HepG2 (cell line): ENCODE measurements around the gene C2. TPM values are rescaled to one million over a fixed set of nuclear protein-coding genes. Genes with fewer than 3 reads are reported as not detected.
A peak's percentile ranks its signal among the peaks of the same experiment; 100 is the strongest.

Source experiments
- CSRNP1 ChIP-seq: sonication (generic); formaldehyde crosslinking; IDR thresholded peaks from 2 replicates; pipeline ENCODE4 v1.8.1; 2023; ENCODE audit warnings: mild to moderate bottlenecking, missing genetic modification reagents
- E2F2 ChIP-seq: sonication (generic); formaldehyde crosslinking; IDR thresholded peaks from 2 replicates; pipeline ENCODE4 v1.4.0; 2020; ENCODE audit warnings: missing genetic modification reagents, borderline replicate concordance
- GZF1 ChIP-seq: sonication (generic); formaldehyde crosslinking; IDR thresholded peaks from 2 replicates; pipeline ENCODE4 v1.5.1; 2020; ENCODE audit warnings: mild to moderate bottlenecking, missing genetic modification reagents
- HDAC2 ChIP-seq: sonication (generic); formaldehyde crosslinking; IDR thresholded peaks from 2 replicates; pipeline ENCODE4 v1.4.0; 2020; ENCODE audit warnings: missing genetic modification reagents
- IRF2 ChIP-seq: IDR thresholded peaks from 2 replicates; pipeline ENCODE4 v1.6.1; 2018; ENCODE audit warnings: missing genetic modification reagents, missing compliant biosample characterization
- MYNN ChIP-seq: sonication (generic); formaldehyde crosslinking; IDR thresholded peaks from 2 replicates; pipeline ENCODE4 v1.4.0; 2020; ENCODE audit warnings: mild to moderate bottlenecking, low read depth, missing genetic modification reagents
- NFIC ChIP-seq: IDR thresholded peaks from 2 replicates; pipeline ENCODE4 v1.6.1; 2012; ENCODE audit warnings: mild to moderate bottlenecking, low read length, inconsistent platforms
- PAXIP1 ChIP-seq: sonication (generic); formaldehyde crosslinking; conservative IDR thresholded peaks from 2 replicates; pipeline ENCODE4 v1.4.0; 2020; ENCODE audit warnings: mild to moderate bottlenecking, missing genetic modification reagents, moderate library complexity
- SP2 ChIP-seq: sonication (generic); formaldehyde crosslinking; IDR thresholded peaks from 2 replicates; pipeline ENCODE4 v1.5.1; 2020; ENCODE audit warnings: mild to moderate bottlenecking, missing genetic modification reagents
- SRY ChIP-seq: sonication (generic); formaldehyde crosslinking; IDR thresholded peaks from 2 replicates; pipeline ENCODE4 v1.8.0; 2022; ENCODE audit warnings: mild to moderate bottlenecking, missing genetic modification reagents
- TEAD3 ChIP-seq: optimal IDR thresholded peaks from 2 replicates; pipeline ENCODE3; 2016; ENCODE audit warnings: borderline replicate concordance
- TMF1 ChIP-seq: sonication (generic); formaldehyde crosslinking; IDR thresholded peaks from 2 replicates; pipeline ENCODE4 v1.8.1; 2022; ENCODE audit warnings: low read depth, missing genetic modification reagents
- YEATS2 ChIP-seq: sonication (generic); formaldehyde crosslinking; IDR thresholded peaks from 2 replicates; pipeline ENCODE4 v1.4.0; 2020; ENCODE audit warnings: missing genetic modification reagents, borderline replicate concordance
- ZBTB25 ChIP-seq: IDR thresholded peaks from 2 replicates; pipeline ENCODE4 v1.6.1; 2018; ENCODE audit warnings: missing genetic modification reagents
- ZBTB44 ChIP-seq: sonication (generic); formaldehyde crosslinking; IDR thresholded peaks from 2 replicates; pipeline ENCODE4 v1.4.0; 2020; ENCODE audit warnings: missing genetic modification reagents
- ZMYM3 ChIP-seq: sonication (generic); formaldehyde crosslinking; IDR thresholded peaks from 2 replicates; pipeline ENCODE4 v1.5.1; 2020; ENCODE audit warnings: mild to moderate bottlenecking, missing genetic modification reagents
- ZNF317 ChIP-seq: sonication (generic); formaldehyde crosslinking; IDR thresholded peaks from 2 replicates; pipeline ENCODE4 v1.5.0; 2020; ENCODE audit warnings: mild to moderate bottlenecking, missing genetic modification reagents
- ZNF567 ChIP-seq: sonication (generic); formaldehyde crosslinking; IDR thresholded peaks from 2 replicates; pipeline ENCODE4 v1.8.1; 2023; ENCODE audit warnings: mild to moderate bottlenecking, missing genetic modification reagents, borderline replicate concordance
- ZNF747 ChIP-seq: sonication (generic); formaldehyde crosslinking; IDR thresholded peaks from 2 replicates; pipeline ENCODE4 v1.8.1; 2023; ENCODE audit warnings: missing genetic modification reagents, mild to moderate bottlenecking, borderline replicate concordance
- ZNF75D ChIP-seq: sonication (generic); formaldehyde crosslinking; IDR thresholded peaks from 2 replicates; pipeline ENCODE4 v1.8.1; 2023; ENCODE audit warnings: missing genetic modification reagents, mild to moderate bottlenecking, borderline replicate concordance
- polyA plus RNA-seq, 8 experiments: library from polyadenylated mRNA; depleted of rRNA in 3 of 8; stranded (reverse) in 7 of 8; unstranded in 1 of 8; fragments of >200 nt; fragmentation: Illumina TruSeq in 4 of 8; extraction: Trizol in 4 of 8; gene quantifications; 2 replicates each; pipeline versions ENCODE4 v1.2.1 to v1.2.3, GENCODE V29; 2011 to 2016; ENCODE audit warnings: low read depth in 4 of 8, missing spikeins in 1 of 8, mixed read lengths in 1 of 8; ENCODE audit not compliant: insufficient read depth in 1 of 8
- total RNA-seq, 5 experiments: library from RNA; depleted of rRNA; stranded (reverse); fragments of >200 nt; fragmentation: Illumina TruSeq; extraction: Trizol; gene quantifications; 2 replicates each; pipeline ENCODE4 v1.2.3, GENCODE V29; 2016; ENCODE audit warnings: low read depth in 1 of 5

C2 gene
- total and polyA plus RNA-seq, 2 of the 13 experiments (the other 11 are each of a cell fraction or from before 2014, with no cell fraction given) = 165 to 307 TPM

- no peak for TF ChIP-seq ZNF567 (CRISPR knock-in tag)
- TF ChIP-seq TEAD3 = peak; percentile 31
- no peak; the same call in none of the 2 replicates for TF ChIP-seq IRF2 (CRISPR knock-in tag)
- no peak for TF ChIP-seq TMF1 (CRISPR knock-in tag)
- no peak for TF ChIP-seq ZNF75D (CRISPR knock-in tag)
- no peak for TF ChIP-seq GZF1 (CRISPR knock-in tag)
- no peak for TF ChIP-seq NFIC
- TF ChIP-seq ZMYM3 = 0 out of 2 replicates have a peak, but pooled peaks have one; percentile 37
- 0 out of 2 replicates have a peak, but pooled peaks have one; percentile 17 for TF ChIP-seq ZNF317 (CRISPR knock-in tag)
- TF ChIP-seq CSRNP1 (CRISPR knock-in tag) = no peak
- TF ChIP-seq SRY = no peak
- no peak for TF ChIP-seq SP2 (CRISPR knock-in tag)
- TF ChIP-seq PAXIP1 (CRISPR knock-in tag) = peak; percentile 22; the same call in 1 of the 2 replicates
- no peak for TF ChIP-seq ZBTB44 (CRISPR knock-in tag)
- no peak for TF ChIP-seq HDAC2
- TF ChIP-seq YEATS2 = no peak
- no peak for TF ChIP-seq E2F2 (CRISPR knock-in tag)
- TF ChIP-seq MYNN (CRISPR knock-in tag) = no peak
- TF ChIP-seq ZNF747 = no peak
- no peak for TF ChIP-seq ZBTB25 (CRISPR knock-in tag)
Observed at GRCh38 chr6:31907158-31907813, 20.2 kb upstream of the C2 start (continued).
